ENCODE measurements around the gene CACFD1.

The CACFD1 gene

DNA sequence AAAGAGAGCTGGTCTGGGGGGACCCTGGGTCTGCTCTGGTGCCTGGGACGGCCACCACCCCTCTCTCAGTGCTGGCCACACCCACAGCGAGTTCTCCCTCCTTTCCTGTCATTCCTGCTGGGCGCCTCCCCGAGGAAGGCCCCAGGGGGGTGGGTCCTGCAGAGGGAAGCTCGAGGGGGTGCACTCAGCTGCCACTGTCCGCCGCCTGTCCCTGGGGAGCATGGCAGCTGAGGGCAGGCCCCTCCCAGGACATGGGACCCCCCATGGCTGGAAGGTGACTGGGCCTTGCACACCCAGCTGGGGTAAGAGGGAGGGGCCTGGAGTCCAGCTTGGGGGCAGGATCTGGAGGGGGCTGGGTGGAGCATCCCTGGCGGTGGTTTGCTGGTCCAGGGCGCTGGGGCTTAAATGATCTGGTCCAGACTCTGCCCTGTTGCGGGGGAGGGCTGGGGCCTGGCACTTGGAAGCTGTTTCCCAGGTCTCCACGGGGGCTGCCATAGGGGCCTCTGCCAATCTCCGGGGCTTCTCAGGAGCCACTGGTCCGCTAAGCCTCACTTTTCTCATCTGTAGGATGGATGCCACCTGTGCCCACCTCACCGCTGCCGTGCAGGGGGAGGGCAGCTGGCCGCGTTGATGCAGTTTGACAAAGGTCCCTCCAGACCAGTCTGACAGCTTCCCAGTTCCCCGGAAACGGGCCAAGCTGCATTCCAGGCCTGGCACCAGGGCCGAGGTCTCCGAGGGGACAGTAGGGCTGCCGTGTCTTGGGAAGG, 25.1 kb downstream of the CACFD1 start:
- DNase-seq (ENCODE audit: low read depth), result no peak

DNA sequence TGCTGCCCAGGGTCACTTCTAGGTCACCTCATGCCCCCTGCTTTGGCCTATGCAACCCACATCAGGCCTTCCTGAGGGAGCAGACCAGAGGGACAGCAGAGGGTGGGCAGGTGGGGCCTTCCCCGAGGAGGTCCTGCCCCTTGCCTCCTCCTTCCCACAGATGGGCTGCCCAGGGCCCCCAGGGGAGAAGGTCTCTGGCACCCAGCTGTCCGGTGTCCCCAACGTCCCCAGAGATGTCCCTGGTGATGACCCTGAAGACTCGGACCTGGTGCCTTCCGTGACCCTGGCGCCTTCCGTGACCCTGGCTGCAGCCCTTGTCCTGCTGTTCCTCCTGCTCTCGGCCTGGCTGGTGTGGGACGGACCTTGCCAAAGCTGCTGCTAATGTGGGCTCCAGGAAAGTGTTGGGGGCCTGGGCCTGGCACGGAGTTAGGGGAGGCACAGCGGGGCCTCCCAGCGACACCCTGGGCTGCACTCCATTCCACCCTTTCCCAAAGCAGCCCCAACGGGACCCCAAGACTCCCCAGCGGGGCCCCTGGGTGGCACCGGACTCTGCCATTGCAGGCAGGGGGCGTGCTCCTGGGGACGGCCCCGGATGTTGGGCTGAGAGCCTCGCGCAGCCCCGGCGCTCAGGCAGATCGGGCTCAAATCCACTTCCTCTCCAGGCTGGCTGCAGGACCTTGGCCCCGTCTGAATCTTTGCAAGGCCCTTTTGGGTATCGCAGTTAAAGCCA, 25.9 kb downstream of the CACFD1 start:
- DNase-seq (ENCODE audit: low read depth), result no peak

DNA sequence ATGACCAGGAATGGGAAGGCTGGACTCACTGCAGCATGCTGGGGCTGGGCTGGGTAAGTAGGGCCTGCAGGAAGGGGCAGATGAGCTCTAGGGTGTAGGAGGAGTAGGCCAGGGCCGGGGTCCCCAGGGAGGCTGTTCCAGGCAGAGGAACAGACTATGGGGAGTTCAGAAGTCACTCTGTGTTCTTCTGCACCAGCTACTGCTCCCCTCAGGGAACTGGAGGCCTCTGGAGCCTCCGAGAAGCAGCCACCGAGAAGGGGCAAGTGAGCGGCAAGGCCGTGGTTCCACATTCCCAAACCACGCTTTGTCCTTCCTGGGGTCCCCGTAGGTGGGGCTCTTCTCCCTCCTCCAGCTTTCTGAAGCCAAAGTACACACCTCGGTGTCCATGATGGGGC, 27.6 kb downstream of the CACFD1 start:
- DNase-seq (ENCODE audit: low read depth), result no peak

DNA sequence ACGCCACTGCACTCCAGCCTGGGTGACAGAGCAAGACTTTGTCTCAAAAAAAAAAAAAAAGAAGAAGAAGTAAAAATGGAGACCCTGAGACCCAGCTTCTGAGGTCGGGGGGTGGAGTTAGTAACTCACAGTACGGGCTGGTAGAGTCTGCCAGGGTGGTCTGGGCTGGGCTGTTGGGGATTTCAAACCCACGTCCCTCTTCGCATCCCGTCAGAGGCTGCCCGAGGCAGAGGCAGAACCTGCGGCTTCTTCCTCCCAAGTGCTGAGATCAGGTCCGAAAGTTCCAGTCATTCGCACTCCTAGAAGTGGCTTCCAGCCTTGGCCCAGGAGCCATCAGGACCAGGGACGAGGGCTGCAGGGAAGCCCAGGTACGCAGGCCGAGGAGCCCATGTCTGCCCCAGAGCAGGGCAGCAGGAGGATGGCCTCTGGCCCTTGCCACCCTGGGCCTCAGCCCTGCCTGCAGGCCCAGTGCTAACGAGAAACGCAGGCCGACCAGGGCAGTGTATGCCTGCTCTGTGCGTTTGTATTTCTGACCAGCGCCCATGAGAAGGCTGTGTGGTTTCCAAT, 29.0 kb downstream of the CACFD1 start:
- DNase-seq (ENCODE audit: low read depth), result no peak

DNA sequence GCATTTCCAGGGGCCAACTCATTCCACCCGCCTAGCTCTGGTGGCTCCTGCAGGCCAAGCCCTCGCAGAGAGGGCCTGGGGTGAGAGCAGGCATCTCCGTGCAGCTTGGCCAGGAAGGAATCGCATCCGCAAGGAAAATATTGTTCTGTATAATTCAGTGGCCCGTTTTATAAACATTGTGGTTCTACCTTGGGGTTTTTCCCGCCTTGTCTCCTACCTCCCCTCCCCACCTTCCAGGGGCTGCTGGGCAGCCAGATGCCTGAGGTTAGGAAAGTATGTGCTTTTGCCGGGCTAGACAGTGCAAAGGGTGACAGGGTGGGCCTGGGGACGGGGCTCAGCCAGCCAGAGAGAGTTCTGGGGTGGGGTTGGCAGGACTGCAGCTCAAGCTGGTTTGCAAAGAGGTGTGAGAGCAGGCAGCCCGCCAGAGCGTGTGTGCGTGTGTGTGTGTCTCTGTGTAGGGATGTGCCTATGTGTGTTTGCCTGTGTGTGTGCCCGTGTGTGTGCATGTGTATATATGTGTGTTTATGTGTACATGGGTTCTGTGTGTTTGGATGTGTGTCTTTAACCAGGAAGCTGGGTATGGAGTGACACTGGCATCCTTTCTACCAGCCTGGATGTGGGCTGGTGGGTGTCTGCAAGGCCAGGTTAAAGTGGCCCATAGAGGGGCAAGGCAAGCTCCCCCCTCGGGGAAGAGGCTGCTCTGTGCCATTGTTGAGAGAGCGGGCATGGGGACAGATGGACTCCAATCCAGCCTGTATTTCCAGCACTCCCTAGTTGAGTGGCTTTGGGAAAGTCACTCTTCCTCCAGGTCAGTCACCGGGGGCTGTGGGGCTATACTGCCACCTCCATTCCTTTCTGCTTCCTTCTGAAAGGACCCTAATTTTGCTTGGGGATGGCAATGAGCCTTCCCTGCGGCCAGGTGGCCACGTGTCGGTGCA, 29.7 kb downstream of the CACFD1 start:
- DNase-seq (ENCODE audit: low read depth), result no peak

DNA sequence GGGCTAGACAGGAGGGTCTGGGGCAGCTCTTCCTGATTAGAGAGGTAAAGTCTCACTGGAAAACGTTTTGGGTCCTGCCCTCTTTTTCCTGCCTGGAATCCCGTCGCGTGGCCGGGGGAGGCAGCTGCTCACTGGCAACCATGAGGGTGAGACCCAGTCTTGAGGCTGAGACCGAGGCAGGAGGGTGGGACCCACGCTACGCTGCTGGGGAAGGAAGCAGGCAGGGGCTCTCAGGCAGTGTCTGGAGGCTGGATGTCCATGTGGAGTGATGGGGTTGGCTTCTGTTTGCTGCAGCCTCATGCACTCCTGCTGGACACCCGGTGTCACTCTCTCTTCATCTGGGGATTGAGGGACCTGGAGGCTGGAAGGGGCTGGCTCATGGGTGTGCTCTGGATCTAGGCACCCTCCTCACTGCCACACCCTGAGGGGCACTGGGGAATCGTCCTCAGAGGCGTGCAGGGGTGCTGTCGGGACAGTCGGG, 30.5 kb downstream of the CACFD1 start:
- no peak for DNase-seq (ENCODE audit: low read depth)

DNA sequence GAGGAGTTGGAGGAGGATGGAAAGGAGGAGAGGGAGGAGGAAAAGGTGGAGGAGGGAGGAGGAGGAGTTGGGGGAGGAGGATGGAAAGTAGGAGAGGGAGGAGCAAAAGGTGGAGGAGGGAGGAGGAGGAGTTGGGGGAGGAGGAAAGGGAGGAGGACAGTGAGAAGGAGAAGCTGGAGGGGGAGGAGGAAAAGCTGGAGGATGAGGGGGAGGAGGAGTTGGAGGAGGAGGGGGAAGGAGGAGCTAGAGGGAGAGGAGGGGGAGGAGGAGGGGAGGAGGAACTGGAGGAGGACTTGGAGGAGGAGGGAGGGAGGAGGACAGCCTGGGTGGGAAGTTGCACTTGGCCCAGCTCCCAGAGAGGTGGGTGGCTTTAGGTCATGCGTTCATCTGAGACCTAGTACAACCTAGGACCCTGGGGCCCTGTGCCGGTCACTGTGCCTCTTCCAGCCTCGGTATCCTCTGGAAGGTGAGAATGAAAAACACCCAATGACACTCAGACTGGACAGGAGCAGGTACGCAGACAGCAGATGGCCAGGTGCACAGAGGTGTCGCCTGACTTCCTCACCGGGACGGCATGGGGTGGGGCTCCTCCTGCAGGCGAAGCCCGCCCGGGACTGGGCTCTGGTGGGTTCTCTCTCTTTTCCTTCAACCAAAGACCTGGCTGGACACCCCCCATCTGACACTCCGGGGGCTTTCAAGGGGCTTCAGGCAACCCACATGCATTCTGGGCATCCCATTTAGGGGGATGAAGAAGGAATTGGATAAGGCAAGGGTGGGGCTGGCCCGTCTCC, 31.3 kb downstream of the CACFD1 start:
- DNase-seq (ENCODE audit: low read depth), result no peak

DNA sequence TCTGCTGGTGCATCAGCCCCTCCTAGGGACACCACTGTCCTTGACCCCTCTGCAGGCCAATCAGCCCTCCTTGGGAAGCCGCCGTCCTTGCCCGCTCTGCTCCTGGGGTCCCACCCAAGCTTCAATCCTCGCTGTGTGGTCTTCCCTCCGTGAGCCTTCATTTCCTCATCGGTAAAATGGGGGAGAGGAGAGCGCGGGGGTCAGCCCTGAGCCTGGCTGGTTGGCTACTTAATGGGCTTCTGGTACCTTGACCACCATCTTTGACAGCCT, 31.8 kb downstream of the CACFD1 start:
- DNase-seq (ENCODE audit: low read depth), result no peak

DNA sequence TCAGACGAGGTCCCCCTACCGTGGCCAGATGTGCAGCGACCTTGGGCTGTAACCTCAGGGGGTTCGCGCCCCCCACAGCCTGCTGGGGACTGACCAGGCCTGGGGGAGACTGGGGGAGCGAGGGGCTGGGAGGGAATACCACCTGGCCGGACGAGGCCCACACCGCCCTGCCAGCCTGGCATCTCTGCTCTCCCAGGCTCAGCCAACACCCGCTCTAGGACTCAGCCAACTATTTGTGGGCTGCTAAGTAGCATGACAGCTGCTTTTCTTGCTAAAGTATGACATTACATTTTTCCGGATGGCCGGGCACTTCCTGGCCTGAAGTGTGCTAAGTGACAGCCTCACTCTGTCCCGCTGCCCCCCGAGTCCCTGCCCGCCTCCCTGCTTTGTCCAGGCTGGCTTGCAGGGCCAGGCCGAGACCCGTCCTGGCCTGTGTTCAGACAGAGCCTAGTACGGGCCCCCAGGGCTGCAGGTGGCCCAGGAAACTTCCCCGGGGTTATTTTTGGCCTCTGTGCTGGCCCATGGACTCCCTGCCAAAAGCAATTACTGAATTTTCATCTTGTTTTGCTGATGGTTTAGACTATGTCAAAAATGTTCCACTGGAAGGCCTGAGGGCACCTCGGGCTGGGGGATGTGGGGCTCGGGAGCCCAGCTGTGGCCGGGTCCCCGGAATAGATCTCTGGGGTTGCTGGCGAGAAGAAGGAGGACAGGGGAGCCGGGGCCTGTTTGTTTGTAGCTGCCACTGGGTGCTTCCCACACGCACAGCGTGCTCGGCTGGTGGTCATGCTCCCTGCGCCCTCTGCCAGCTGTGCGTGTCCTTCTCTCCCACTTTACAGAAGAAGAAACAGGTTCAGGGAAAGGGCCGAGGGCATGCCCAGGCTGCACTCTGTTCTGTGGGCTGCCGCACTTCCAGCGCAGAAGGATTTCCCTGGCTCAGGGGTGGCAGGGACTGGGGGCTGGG, 32.6 kb downstream of the CACFD1 start:
- no peak for DNase-seq (ENCODE audit: low read depth)

DNA sequence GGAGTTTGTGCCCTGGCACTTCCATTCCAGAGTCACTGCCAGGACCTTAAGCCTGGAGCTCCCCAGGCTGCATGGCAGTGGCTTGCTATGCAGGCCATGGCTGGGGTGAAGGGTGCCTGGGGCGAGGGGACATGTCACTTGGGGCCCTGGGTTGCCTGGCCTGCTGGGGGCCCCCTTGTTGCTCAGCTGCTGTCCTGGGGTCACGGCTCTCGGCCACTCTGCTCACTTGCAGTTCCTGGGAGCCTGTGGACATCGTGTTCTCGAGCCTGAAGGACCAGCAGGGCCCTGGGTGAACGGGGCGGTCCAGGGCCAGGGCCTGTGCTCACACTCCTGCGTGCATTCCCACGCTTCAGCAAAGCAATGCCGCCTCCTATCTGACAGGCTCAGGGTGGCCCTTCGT, 33.6 kb downstream of the CACFD1 start:
- DNase-seq (ENCODE audit: low read depth), result no peak

DNA sequence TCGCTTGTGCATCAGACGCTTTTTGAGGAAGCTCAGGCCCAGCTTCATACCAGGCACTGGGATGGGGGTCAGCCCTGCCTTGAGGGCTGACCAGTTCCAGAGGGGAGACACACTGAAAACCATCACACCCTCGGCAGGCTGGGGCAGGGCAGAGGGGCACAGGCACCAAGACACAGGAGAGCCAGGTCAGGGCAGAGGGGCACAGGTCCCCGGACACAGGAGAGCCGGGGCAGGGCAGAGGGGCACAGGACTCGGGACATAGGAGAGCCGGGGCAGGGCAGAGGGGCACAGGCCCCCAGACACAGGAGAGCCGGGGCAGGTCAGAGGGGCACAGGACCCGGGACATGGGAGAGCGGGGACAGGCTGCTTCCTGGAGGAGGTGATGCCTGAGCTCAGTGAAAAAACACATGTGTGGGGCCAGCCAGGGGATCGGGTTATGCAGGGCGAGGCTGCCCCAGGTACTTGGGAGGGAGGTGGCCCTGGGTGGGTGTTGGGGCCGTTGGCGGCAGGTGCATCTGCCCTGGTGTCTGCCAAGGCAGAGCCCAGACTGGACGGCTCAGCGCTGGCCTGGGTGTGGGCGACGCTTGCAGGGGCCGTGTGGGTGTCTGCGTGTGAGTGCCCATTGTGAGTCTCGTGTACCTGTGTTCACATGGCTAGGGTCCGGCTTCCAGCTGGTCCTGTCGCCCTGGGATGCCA, 34.2 kb downstream of the CACFD1 start:
- DNase-seq (ENCODE audit: low read depth), result no peak

DNA sequence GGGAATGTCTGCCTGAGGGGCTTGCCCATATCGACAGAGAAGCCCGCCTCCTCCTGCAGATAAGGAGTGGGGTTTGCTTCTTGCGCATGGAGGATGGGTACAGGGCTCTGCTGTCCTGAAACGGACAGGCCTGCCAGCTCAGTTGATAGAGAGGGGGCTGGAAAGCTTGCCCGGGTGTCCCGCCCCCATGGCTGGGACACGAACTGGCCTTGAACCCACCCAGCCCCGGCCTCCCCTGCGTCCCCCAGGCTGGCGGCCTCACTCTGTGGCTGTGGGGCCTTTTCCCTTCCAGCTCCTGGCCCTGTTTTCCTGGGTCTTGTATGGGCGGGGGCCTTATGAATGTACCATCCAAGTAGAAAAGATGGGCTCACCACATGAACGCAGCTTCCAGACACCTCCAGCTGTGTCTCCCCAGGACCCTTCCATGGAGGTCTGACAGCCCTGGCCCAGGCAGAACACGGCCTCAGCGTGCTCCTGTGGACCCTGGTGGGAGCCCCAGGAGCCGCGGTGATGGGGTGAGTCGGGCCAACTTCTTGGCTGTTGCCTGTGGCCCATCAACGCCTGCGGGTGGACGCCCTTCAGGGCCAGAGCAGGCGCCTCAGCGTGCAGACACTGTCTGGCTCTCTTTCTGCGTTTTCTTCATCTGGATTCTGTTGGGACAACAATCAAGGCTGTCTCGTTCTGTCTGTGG, 35.0 kb downstream of the CACFD1 start:
- no peak for DNase-seq (ENCODE audit: low read depth)

DNA sequence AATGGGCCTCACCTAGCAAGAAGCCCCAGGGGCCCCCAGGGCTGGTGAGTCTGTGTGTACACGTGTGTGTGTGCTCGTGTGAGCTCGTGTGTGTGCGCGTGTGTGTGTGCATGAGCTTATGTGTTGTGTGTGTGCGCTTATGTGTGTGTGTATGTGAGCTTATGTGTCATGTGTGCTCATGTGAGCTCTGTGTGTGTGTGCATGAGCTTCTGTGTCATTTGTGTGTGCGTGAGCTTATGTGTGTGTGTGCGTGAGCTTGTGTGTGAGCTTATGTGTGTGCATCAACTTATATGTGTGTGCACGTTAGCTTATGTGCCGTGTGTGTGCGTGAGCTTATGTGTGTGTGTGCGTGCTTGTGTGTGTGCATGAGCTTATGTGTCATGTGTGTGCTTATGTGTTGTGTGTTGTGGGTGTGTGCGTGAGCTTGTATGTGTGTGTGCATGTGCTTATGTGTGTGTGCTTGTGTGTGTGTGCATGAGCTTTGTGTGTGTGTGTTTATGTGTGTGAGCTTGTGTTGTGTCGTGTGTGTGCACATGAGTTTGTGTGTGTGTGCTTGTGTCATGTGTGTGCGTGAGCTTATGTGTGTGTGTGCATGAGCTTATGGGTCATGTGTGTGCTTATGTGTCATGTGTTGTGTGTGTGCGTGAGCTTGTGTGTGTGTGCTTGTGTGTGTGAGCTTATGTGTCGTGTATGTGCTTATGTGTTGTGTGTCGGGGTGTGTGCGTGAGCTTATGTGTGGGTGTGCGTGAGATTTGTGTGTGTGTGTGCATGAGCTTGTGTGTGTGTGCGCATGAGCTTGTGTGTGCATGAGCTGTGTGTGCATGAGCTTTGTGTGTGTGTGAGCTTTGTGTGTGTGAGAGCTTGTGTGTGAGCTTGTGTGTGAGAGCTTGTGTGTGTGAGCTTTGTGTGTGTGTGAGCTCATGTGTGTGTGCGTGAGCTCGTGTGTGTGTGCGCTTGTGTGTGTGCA, 35.8 kb downstream of the CACFD1 start:
- no peak for DNase-seq (ENCODE audit: low read depth)

DNA sequence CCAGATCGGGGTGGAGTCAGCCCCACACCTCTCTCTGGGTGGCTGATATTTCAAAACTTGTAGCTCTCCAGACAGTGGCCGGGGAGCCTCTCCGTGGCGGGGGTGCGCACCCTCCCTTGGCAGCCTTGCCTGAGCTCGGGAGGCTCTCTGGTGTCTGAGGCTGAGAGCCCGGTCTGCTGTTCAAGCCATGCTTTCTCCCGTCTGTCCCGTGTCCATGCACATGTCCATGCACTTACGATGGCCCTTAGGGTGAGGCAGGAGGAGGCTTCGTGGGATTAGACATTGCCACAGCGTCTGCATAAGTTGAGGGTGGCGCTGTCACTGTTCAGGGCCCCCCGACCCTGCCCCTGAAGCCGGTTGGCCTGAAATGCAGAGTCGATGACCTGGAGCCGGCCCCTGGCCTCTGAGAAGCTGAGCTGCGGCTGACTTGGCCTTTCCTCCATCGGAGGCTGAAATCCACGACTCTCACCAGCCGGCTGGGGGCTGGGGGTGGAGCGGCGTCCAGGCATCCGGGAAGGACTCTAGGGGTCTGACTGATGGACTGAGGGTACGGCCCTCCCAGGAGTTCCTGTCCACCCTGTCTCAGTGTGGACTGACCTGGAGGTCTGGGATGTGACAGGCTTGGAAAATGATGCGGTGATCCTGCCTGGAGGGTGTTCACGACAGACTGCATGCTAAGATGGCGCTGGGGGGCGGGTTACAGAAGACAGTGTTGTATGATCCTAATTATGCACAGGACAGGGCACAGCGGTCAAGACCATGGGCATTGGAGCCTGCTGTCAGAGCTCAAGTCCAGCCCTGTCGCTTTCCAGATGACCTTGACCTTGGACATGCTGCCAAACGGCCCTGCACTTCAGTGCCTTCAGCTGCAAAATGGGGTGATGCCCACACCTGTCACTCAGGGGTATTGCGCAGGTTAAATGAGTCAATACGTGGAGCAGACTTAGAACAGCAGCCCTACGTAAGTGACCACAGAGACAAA, 37.4 kb downstream of the CACFD1 start:
- no peak for DNase-seq (ENCODE audit: low read depth)

DNA sequence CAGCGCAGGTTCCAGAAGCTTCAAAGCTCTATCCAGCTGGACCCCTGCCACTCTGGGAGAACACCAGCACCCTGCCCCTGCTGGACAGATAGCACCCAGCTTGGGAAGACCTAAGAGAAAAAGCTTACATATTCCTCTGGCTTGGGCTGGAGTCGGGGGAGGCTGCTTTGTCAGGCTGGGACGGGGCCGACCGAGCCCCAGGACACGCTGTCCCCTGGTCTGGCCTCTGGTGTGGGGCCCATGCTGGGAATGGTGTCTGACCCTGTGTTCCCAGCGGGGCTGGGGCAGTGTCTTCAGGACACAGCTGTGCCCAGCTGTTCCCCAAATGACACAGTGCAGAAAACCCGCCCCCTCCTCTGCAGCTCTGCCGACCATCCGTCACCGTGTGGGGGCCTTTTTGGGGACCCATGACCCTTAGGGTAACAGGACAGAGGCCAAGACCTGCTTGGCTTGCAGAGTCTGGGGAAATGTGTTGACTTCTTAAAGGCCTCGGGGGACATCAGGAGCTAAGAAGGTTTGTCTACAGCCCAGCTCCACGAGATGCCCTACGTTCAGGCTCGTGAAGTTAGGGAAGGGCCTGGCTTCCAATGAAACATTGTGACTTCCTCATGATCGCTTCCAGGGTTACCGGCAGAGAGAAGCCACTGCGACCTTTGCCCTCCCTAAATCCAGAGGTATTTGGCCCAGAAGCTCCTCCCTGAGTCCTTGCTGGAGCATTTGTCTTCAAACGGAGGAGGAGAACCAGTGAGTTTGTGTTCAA, 39.5 kb downstream of the CACFD1 start:
- no peak for DNase-seq (ENCODE audit: low read depth)

DNA sequence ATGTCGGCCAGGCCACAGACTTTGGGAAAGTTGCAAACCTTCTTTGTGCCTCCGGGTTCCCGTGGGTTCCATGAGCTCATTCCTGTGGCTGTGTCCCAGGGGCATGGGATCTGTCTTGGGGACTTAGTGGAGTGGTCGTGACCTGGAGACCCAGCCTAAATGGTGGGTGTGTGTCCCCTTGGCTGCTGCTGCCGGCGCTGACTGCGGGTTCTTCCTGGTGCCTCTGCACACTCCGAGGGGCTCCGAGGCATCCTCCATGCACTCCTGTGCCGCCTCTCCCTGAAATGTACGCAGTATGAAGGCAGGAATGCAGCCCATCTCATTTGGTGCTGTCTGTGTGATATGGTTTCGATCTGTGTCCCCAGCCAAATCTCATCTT, 40.1 kb downstream of the CACFD1 start:
- no peak for DNase-seq (ENCODE audit: low read depth)

All from stimulated activated CD8-positive, alpha-beta memory T cell treated with anti-CD3 and anti-CD28 coated beads, Interleukin-12 subunit alpha, Interleukin-12 subunit beta, amount 100 ng/mL, for 4 hours (primary cell).